SK-N-SH (cell line): Measurements from ENCODE around the gene GALNT18. TPM values are rescaled to one million over a fixed set of nuclear protein-coding genes. Genes with fewer than 3 reads are reported as not detected.

Source experiments
- CTCF ChIA-PET: fragments of 300-600, 350-600 bp; formaldehyde crosslinking; extraction: SDS; loops from one replicate; lab custom pipeline; 2021; lab: Yijun Ruan, JAX
- POLR2A ChIA-PET: fragments of 350-600 bp; sonication (Branson Sonifier 250); formaldehyde crosslinking; extraction: SDS; loops from one replicate; lab custom pipeline; 2020; ENCODE audit warnings: antibody characterized with exemption, inconsistent platforms; lab: Yijun Ruan, JAX
- DNase-seq: peaks from one replicate; pipeline ENCODE4 v3.0.0; 2012
- H2AFZ ChIP-seq: fragments of 200-600 bp; sonication (generic); 2 replicates; pipeline ENCODE4 v1.8.1; 2016; ENCODE audit warnings: antibody characterized with exemption, mild to moderate bottlenecking, low read depth
- H3F3A ChIP-seq: fragments of 200-600 bp; sonication (generic); replicated peaks from 2 replicates; pipeline ENCODE3; 2016; ENCODE audit warnings: antibody characterized with exemption, mild to moderate bottlenecking; ENCODE audit not compliant: insufficient read depth
- H3K27ac ChIP-seq, 2 experiments: fragments of 200-500 bp in 1 of 2; fragments of 200-600 bp in 1 of 2; sonication (Bioruptor generic) in 1 of 2; sonication (generic), shearing (Covaris generic) in 1 of 2; 2 replicates each; pipeline versions ENCODE4 v1.5.1 to v1.6.1; 2014 to 2016; ENCODE audit warnings: low read depth in 2 of 2, inconsistent platforms in 1 of 2, low read length in 1 of 2, mild to moderate bottlenecking in 1 of 2, mixed read lengths in 1 of 2
- H3K27me3 ChIP-seq: fragments of 200-600 bp; sonication (generic), shearing (Covaris generic); 2 replicates; pipeline ENCODE4 v1.6.1; 2016; ENCODE audit warnings: mixed run types; ENCODE audit not compliant: insufficient read depth
- H3K36me3 ChIP-seq, 2 experiments: fragments of 200-500 bp in 1 of 2; fragments of 200-600 bp in 1 of 2; sonication (Bioruptor generic) in 1 of 2; sonication (generic) in 1 of 2; replicated peaks in 1 of 2; 2 replicates each; pipeline versions ENCODE3 to v1.5.1; 2014 to 2016; ENCODE audit warnings: low read length in 1 of 2, mild to moderate bottlenecking in 1 of 2; ENCODE audit not compliant: insufficient read depth in 2 of 2, control insufficient read depth in 1 of 2
- H3K4me1 ChIP-seq, 2 experiments: fragments of 200-500 bp in 1 of 2; fragments of 200-600 bp in 1 of 2; sonication (Bioruptor generic) in 1 of 2; sonication (generic), shearing (Covaris generic) in 1 of 2; 2 replicates each; pipeline versions ENCODE4 v1.5.1 to v1.6.1; 2014 to 2016; ENCODE audit warnings: low read depth in 1 of 2, low read length in 1 of 2, mixed run types in 1 of 2; ENCODE audit not compliant: insufficient read depth in 2 of 2, control insufficient read depth in 1 of 2
- H3K4me2 ChIP-seq: fragments of 200-600 bp; sonication (generic), shearing (Covaris generic); 2 replicates; pipeline ENCODE4 v1.6.1; 2017; ENCODE audit warnings: mixed run types
- H3K4me3 ChIP-seq, 2 experiments: fragments of 200-500 bp in 1 of 2; fragments of 200-600 bp in 1 of 2; sonication (Bioruptor generic) in 1 of 2; sonication (generic), shearing (Covaris generic) in 1 of 2; 2 replicates each; pipeline versions ENCODE4 v1.5.1 to v1.8.1; 2014 to 2016; ENCODE audit warnings: low read depth in 2 of 2, inconsistent platforms in 1 of 2, low read length in 1 of 2, mild to moderate bottlenecking in 1 of 2, mixed read lengths in 1 of 2, moderate library complexity in 1 of 2
- H3K79me2 ChIP-seq: fragments of 200-600 bp; sonication (generic); 2 replicates; pipeline ENCODE4 v1.8.1; 2017; ENCODE audit warnings: mild to moderate bottlenecking; ENCODE audit not compliant: insufficient read depth
- H3K9ac ChIP-seq: fragments of 200-600 bp; sonication (generic); 2 replicates; pipeline ENCODE4 v1.6.1; 2017; ENCODE audit warnings: mixed run types
- H3K9me2 ChIP-seq: fragments of 200-600 bp; sonication (generic); 2 replicates; pipeline ENCODE4 v1.6.1; 2017; ENCODE audit warnings: mixed run types
- H3K9me3 ChIP-seq: fragments of 200-600 bp; sonication (generic); 2 replicates; pipeline ENCODE4 v1.6.1; 2017; ENCODE audit warnings: mixed run types, mild to moderate bottlenecking, moderate library complexity
- H4K20me1 ChIP-seq: fragments of 200-600 bp; sonication (generic); 2 replicates; pipeline ENCODE4 v1.6.1; 2017; ENCODE audit warnings: mild to moderate bottlenecking, mixed run types; ENCODE audit not compliant: insufficient read depth
- ELF1 ChIP-seq: IDR thresholded peaks from 2 replicates; pipeline ENCODE4 v1.4.0; 2012
- EP300 ChIP-seq, 2 experiments: IDR thresholded peaks; 2 replicates each; pipeline versions ENCODE4 v1.4.0 to v1.6.1; 2012; ENCODE audit warnings: borderline replicate concordance in 1 of 2, low read depth in 1 of 2, low read length in 1 of 2
- GABPA ChIP-seq: IDR thresholded peaks from 2 replicates; pipeline ENCODE4 v1.4.0; 2012; ENCODE audit warnings: low read depth, mild to moderate bottlenecking
- GATA2 ChIP-seq: sonication (generic); formaldehyde crosslinking; IDR thresholded peaks from 2 replicates; pipeline ENCODE4 v1.5.0; 2020; ENCODE audit warnings: mild to moderate bottlenecking, missing genetic modification reagents
- JUND ChIP-seq: IDR thresholded peaks from 2 replicates; pipeline ENCODE4 v1.4.0; 2012
- MXI1 ChIP-seq: IDR thresholded peaks from 2 replicates; pipeline ENCODE4 v1.6.1; 2012; ENCODE audit warnings: mild to moderate bottlenecking, low read depth, low read length, improper control_type of control experiment
- POLR2AphosphoS5 ChIP-seq: IDR thresholded peaks from 2 replicates; pipeline ENCODE4 v1.6.1; 2012; ENCODE audit warnings: low read depth, low read length
- RAD21 ChIP-seq: IDR thresholded peaks from 2 replicates; pipeline ENCODE4 v1.6.1; 2012; ENCODE audit warnings: mild to moderate bottlenecking, low read length
- RCOR1 ChIP-seq: fragments of 150-350 bp; IDR thresholded peaks from 2 replicates; pipeline ENCODE4 v1.6.1; 2017; ENCODE audit warnings: antibody characterized with exemption, low read length
- SMC3 ChIP-seq: IDR thresholded peaks from 2 replicates; pipeline ENCODE4 v1.6.1; 2012; ENCODE audit warnings: low read depth, low read length, improper control_type of control experiment
- TAF1 ChIP-seq: IDR thresholded peaks from 2 replicates; pipeline ENCODE4 v1.6.1; 2012; ENCODE audit warnings: low read depth, mild to moderate bottlenecking, low read length, moderate library complexity, borderline replicate concordance
- WGBS: methylation state at CpG from one replicate; pipeline ENCODE4 v1.1.6; 2017; ENCODE audit warnings: low lambda C conversion rate; 5-methylcytosine and 5-hydroxymethylcytosine counted together
- polyA plus RNA-seq, 3 experiments: library from polyadenylated mRNA; depleted of rRNA; stranded (reverse); fragments of >200 nt; gene quantifications; 2 replicates each; pipeline ENCODE4 v1.2.3, GENCODE V29; 2012
- TF ChIP-seq, protein P1 (sequence below): IDR thresholded peaks from 2 replicates; pipeline ENCODE4 v1.6.1; 2012; ENCODE audit warnings: mild to moderate bottlenecking, low read depth, low read length, moderate library complexity
- TF ChIP-seq, protein P2 (sequence below): IDR thresholded peaks from 2 replicates; pipeline ENCODE4 v1.4.0; 2012; ENCODE audit warnings: low read depth, borderline replicate concordance
- TF ChIP-seq, protein P3 (sequence below): fragments of 150-350 bp; IDR thresholded peaks from 2 replicates; pipeline ENCODE4 v1.6.1; 2017; ENCODE audit warnings: antibody characterized with exemption, low read length, low read depth, borderline replicate concordance
- TF ChIP-seq, protein P4 (sequence below): fragments of 200-600 bp; sonication (generic); IDR thresholded peaks from 2 replicates; pipeline ENCODE4 v1.6.1; 2017; ENCODE audit warnings: antibody characterized with exemption, mild to moderate bottlenecking, moderate library complexity

The GALNT18 gene
- polyA plus RNA-seq, 1 of the 3 experiments (the other 2 are of a cell fraction) = 0.64 TPM

DNA sequence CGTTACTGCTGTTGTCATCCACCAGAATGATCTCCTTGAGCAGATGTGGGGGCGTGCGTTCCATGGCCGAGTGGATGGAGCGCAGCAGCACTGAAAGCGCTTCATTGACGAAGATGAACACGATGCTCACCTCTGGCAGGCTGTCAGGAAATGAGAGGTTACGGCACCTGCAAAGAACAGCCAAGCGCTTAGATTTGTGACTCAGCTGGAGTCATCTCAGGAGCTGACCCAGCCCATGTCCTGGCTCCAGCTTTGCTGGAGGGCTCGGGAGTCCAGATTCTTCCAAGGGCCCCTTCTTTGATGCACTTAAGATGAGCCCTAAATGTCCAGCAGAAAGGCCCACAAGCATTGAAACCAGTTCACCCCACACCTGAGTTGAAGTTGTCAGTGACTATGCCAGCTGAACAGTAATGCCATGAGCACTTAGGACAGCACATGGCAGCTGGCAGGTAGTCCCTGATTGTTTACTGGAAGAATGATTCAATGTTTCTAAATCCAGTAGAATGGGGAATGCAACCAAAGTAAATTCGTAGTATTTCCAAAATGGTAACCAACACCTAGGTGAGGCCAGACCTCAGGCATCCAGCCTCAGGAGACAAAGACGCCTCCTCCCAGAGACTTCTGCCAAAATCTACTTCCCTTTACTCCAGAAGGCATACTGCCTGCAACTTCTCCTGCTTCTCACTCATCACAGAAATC, 189.0 kb downstream of the GALNT18 start:
- no peaks in the 10 kb centered on the region for H4K20me1 ChIP-seq
- CTCF ChIA-PET = interaction anchor here (0.9 to 1.1 kb wide), 2 partner anchors 22 to 28 kb away, joined by 3 read pairs; no protein-coding TSS in a partner anchor
- H3K27me3 ChIP-seq = peaks cover 4% of the 10 kb centered on the region; the same call in 1 of the 2 replicates
- H3K36me3 ChIP-seq = no peaks in the 10 kb centered on the region
- no peak overlapping the region for H3K4me3 ChIP-seq
- no peak overlapping the region for H2AFZ ChIP-seq
- 80% methylated on average over 11 of the region's 13 CpGs for WGBS
- H3K79me2 ChIP-seq = no peaks in the 10 kb centered on the region
- no peak overlapping the region for H3K27ac ChIP-seq
- TF ChIP-seq RCOR1 = no peak
- TF ChIP-seq, protein P1, sequence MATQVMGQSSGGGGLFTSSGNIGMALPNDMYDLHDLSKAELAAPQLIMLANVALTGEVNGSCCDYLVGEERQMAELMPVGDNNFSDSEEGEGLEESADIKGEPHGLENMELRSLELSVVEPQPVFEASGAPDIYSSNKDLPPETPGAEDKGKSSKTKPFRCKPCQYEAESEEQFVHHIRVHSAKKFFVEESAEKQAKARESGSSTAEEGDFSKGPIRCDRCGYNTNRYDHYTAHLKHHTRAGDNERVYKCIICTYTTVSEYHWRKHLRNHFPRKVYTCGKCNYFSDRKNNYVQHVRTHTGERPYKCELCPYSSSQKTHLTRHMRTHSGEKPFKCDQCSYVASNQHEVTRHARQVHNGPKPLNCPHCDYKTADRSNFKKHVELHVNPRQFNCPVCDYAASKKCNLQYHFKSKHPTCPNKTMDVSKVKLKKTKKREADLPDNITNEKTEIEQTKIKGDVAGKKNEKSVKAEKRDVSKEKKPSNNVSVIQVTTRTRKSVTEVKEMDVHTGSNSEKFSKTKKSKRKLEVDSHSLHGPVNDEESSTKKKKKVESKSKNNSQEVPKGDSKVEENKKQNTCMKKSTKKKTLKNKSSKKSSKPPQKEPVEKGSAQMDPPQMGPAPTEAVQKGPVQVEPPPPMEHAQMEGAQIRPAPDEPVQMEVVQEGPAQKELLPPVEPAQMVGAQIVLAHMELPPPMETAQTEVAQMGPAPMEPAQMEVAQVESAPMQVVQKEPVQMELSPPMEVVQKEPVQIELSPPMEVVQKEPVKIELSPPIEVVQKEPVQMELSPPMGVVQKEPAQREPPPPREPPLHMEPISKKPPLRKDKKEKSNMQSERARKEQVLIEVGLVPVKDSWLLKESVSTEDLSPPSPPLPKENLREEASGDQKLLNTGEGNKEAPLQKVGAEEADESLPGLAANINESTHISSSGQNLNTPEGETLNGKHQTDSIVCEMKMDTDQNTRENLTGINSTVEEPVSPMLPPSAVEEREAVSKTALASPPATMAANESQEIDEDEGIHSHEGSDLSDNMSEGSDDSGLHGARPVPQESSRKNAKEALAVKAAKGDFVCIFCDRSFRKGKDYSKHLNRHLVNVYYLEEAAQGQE = no peak
- no peak for TF ChIP-seq EP300 (IDR thresholded peaks at IDR 0.05; ENCODE audit: borderline replicate concordance in 1 of 2, low read depth in 1 of 2, low read length in 1 of 2)
- TF ChIP-seq MXI1 = no peak
- TF ChIP-seq SMC3 = no peak
- TF ChIP-seq ELF1 = no peak
- TF ChIP-seq TAF1 = no peak
- TF ChIP-seq, protein P2, sequence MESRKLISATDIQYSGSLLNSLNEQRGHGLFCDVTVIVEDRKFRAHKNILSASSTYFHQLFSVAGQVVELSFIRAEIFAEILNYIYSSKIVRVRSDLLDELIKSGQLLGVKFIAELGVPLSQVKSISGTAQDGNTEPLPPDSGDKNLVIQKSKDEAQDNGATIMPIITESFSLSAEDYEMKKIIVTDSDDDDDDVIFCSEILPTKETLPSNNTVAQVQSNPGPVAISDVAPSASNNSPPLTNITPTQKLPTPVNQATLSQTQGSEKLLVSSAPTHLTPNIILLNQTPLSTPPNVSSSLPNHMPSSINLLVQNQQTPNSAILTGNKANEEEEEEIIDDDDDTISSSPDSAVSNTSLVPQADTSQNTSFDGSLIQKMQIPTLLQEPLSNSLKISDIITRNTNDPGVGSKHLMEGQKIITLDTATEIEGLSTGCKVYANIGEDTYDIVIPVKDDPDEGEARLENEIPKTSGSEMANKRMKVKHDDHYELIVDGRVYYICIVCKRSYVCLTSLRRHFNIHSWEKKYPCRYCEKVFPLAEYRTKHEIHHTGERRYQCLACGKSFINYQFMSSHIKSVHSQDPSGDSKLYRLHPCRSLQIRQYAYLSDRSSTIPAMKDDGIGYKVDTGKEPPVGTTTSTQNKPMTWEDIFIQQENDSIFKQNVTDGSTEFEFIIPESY = no peak
- no peak for TF ChIP-seq POLR2AphosphoS5
- TF ChIP-seq, all 33 proteins: peak for 0
- no peaks in the 10 kb centered on the region for H3K9me3 ChIP-seq
- H3K4me2 ChIP-seq = no peak overlapping the region
- no peaks in the 10 kb centered on the region for H3F3A ChIP-seq
- H3K4me1 ChIP-seq = peaks cover 0 to 7% of the 10 kb centered on the region in 2 experiments; a peak in 1 of 4 replicates
- DNase-seq = no peak
- H3K9me2 ChIP-seq = no peaks in the 10 kb centered on the region
- no peak overlapping the region for H3K9ac ChIP-seq
- POLR2A ChIA-PET = no interaction called here

DNA sequence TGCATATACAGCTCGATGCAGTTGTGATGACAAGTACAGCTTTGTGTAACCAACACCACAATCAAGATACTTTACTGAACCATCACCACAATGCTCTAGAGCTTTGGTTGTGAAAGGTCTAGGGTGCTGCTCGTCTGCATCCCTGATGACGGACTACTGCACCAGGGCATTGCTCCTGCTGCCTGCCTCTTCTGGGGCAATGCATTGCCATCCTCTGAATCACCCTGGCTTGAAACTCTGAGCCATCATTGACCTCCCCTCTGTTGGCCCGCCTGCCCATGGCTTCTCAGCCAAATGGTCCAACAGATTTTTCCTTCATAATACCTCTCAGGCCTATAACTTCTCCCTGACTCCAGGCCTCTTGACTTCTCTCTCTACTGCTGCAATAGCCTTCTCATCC, 191.4 kb downstream of the GALNT18 start:
- POLR2A ChIA-PET = no interaction called here
- Histone ChIP-seq H3K4me3 (no peak overlapping the region), H4K20me1 (no peaks in the 10 kb centered on the region), H3K4me1 (peaks cover 0 to 7% of the 10 kb centered on the region in 2 experiments; a peak in 1 of 4 replicates), H3K9ac (no peak overlapping the region), H3K27ac (no peak overlapping the region), H3K9me2 (no peaks in the 10 kb centered on the region), H3K4me2 (no peak overlapping the region), H2AFZ (no peak overlapping the region), H3K9me3 (no peaks in the 10 kb centered on the region), H3K36me3 (no peaks in the 10 kb centered on the region), H3K79me2 (no peaks in the 10 kb centered on the region), H3F3A (no peaks in the 10 kb centered on the region), H3K27me3 (0 out of 2 replicates have a peak, but pooled peaks cover 4% of the 10 kb centered on the region)
- no peak for DNase-seq
- CTCF ChIA-PET = no interaction called here
- WGBS = 49% methylated on average over 3 of the region's 4 CpGs
- TF ChIP-seq, protein P2 = no peak
- TF ChIP-seq ELF1 (no peak), EP300 (IDR thresholded peaks at IDR 0.05; ENCODE audit: borderline replicate concordance in 1 of 2, low read depth in 1 of 2, low read length in 1 of 2) (no peak), RAD21 (no peak), GATA2 (CRISPR knock-in tag) (no peak), JUND (no peak), GABPA (no peak)
- TF ChIP-seq, protein P3, sequence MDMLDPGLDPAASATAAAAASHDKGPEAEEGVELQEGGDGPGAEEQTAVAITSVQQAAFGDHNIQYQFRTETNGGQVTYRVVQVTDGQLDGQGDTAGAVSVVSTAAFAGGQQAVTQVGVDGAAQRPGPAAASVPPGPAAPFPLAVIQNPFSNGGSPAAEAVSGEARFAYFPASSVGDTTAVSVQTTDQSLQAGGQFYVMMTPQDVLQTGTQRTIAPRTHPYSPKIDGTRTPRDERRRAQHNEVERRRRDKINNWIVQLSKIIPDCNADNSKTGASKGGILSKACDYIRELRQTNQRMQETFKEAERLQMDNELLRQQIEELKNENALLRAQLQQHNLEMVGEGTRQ = no peak
- TF ChIP-seq, protein P4, sequence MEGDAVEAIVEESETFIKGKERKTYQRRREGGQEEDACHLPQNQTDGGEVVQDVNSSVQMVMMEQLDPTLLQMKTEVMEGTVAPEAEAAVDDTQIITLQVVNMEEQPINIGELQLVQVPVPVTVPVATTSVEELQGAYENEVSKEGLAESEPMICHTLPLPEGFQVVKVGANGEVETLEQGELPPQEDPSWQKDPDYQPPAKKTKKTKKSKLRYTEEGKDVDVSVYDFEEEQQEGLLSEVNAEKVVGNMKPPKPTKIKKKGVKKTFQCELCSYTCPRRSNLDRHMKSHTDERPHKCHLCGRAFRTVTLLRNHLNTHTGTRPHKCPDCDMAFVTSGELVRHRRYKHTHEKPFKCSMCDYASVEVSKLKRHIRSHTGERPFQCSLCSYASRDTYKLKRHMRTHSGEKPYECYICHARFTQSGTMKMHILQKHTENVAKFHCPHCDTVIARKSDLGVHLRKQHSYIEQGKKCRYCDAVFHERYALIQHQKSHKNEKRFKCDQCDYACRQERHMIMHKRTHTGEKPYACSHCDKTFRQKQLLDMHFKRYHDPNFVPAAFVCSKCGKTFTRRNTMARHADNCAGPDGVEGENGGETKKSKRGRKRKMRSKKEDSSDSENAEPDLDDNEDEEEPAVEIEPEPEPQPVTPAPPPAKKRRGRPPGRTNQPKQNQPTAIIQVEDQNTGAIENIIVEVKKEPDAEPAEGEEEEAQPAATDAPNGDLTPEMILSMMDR = no peak
